Measurements from ENCODE around the gene TRIO. TPM values are rescaled to one million over a fixed set of nuclear protein-coding genes. Genes with fewer than 3 reads are reported as not detected.
"Not testable (repeated sequence)": the region's sequence is repeated elsewhere in the genome, so short reads cannot be mapped to it uniquely, and the experiment has no call there.

Gene TRIO
- total RNA-seq, result 148 TPM
- long read RNA-seq, partial matches to known transcripts, result 15 of 61 reads
- long read RNA-seq, other reads (novel, unspliced or antisense), result 44 of 61 reads

- DNase-seq (peak; percentile 90), ATAC-seq (peak; percentile 88 to 92)
- Histone ChIP-seq H3K36me3 (no peaks in the 10 kb centered on the region), H3K9me3 (no peaks in the 10 kb centered on the region), H3K4me3 (peak within 1 kb of the TSS; percentile 84), H3K27ac (peak within 1 kb of the TSS; percentile 89), H3K27me3 (ENCODE audit: low read depth) (no peaks in the 10 kb centered on the region), H3K4me1 (peaks cover 37% of the 10 kb centered on the region)
- TF ChIP-seq CTCF (IDR thresholded peaks at IDR 0.05), result peak; percentile 58
- intact Hi-C loops (cut with DNase I), result no loop called here
Measured at GRCh38 chr5:14142827-14143545, at the start of gene TRIO. TRIO (plus strand) TSS chr5:14143342; CDS start chr5:14143726, 384 bp downstream.

GRCh38 chr5:14097380-14097779, 45.8 kb upstream of the TRIO start:
- H3K36me3 ChIP-seq; H3K4me1 ChIP-seq; DNase-seq; H3K27me3 ChIP-seq (ENCODE audit: low read depth); ATAC-seq; intact Hi-C loops (cut with DNase I); H3K4me3 ChIP-seq; H3K27ac ChIP-seq; H3K9me3 ChIP-seq: not testable (repeated sequence)

- no peaks in the 10 kb centered on the region for H3K9me3 ChIP-seq
- H3K4me1 ChIP-seq, result no peaks in the 10 kb centered on the region
- no peaks in the 10 kb centered on the region for H3K27me3 ChIP-seq (ENCODE audit: low read depth)
- no peak overlapping the region for H3K27ac ChIP-seq
- no peak for ATAC-seq
- intact Hi-C loops (cut with DNase I), result no loop called here
- no peak overlapping the region for H3K4me3 ChIP-seq
- H3K36me3 ChIP-seq, result no peaks in the 10 kb centered on the region
- DNase-seq, result no peak
- no peak for TF ChIP-seq CTCF (IDR thresholded peaks at IDR 0.05)
Measured at GRCh38 chr5:14097998-14098471, 45.1 kb upstream of the TRIO start.

GRCh38 chr5:14100281-14100680, 42.9 kb upstream of the TRIO start:
- Histone ChIP-seq H3K27ac (no peak overlapping the region), H3K4me1 (no peaks in the 10 kb centered on the region), H3K27me3 (ENCODE audit: low read depth) (no peaks in the 10 kb centered on the region), H3K9me3 (no peaks in the 10 kb centered on the region), H3K36me3 (no peaks in the 10 kb centered on the region), H3K4me3 (no peak overlapping the region)
- intact Hi-C loops (cut with DNase I), result loop anchor here (10.0 kb wide), 1 partner anchor 175 kb away; no protein-coding TSS in a partner anchor
- ATAC-seq, result no peak
- no peak for TF ChIP-seq CTCF (IDR thresholded peaks at IDR 0.05)
- DNase-seq, result no peak

- intact Hi-C loops (cut with DNase I), result loop anchor here (10.0 kb wide), 1 partner anchor 173 kb away; no protein-coding TSS in a partner anchor
- Histone ChIP-seq H3K27me3 (ENCODE audit: low read depth) (no peaks in the 10 kb centered on the region), H3K4me3 (no peak overlapping the region), H3K4me1 (no peaks in the 10 kb centered on the region), H3K36me3 (no peaks in the 10 kb centered on the region), H3K27ac (no peak overlapping the region), H3K9me3 (no peaks in the 10 kb centered on the region)
- TF ChIP-seq CTCF (IDR thresholded peaks at IDR 0.05), result no peak
- ATAC-seq (no peak), DNase-seq (no peak)
Measured at GRCh38 chr5:14101922-14102321, 41.2 kb upstream of the TRIO start.

- Histone ChIP-seq H3K4me1 (no peaks in the 10 kb centered on the region), H3K27ac (no peak overlapping the region), H3K27me3 (ENCODE audit: low read depth) (no peaks in the 10 kb centered on the region), H3K4me3 (no peak overlapping the region), H3K9me3 (no peaks in the 10 kb centered on the region), H3K36me3 (no peaks in the 10 kb centered on the region)
- intact Hi-C loops (cut with DNase I), result loop anchor here (10.0 kb wide), 1 partner anchor 172 kb away; no protein-coding TSS in a partner anchor
- TF ChIP-seq CTCF (IDR thresholded peaks at IDR 0.05), result no peak
- ATAC-seq, result no peak
- DNase-seq, result no peak
Measured at GRCh38 chr5:14102666-14103065, 40.5 kb upstream of the TRIO start.
